Memory B cell (primary cell): ENCODE results near the gene ZGLP1.

ENCODE experiments used
- ATAC-seq: fragments of 150-1000 bp; cut with Tn5 transposase; 2 replicates; pipeline ENCODE4 v1.10.0; 2021; ENCODE audit warnings: low read depth, mild to moderate bottlenecking, moderate library complexity
- DNase-seq, 2 donors: peaks; one replicate each; pipeline ENCODE4 v3.0.0; 2022; ENCODE audit warnings: low spot score in 2 of 2
- H3K27ac Mint-ChIP-seq: one replicate; pipeline ENCODE4 v1.8.0; 2022; ENCODE audit warnings: mild to moderate bottlenecking, moderate library complexity, mixed read lengths
- H3K27me3 Mint-ChIP-seq: one replicate; pipeline ENCODE4 v1.8.0; 2022; ENCODE audit warnings: mixed read lengths
- H3K36me3 Mint-ChIP-seq: one replicate; pipeline ENCODE4 v1.8.0; 2022; ENCODE audit warnings: mild to moderate bottlenecking, mixed read lengths
- H3K4me1 Mint-ChIP-seq: one replicate; pipeline ENCODE4 v1.8.0; 2022; ENCODE audit warnings: mixed read lengths
- H3K4me3 Mint-ChIP-seq: one replicate; pipeline ENCODE4 v1.8.0; 2022; ENCODE audit warnings: mild to moderate bottlenecking, moderate library complexity, mixed read lengths
- H3K9me3 Mint-ChIP-seq: one replicate; pipeline ENCODE4 v1.8.0; 2022; ENCODE audit warnings: mixed read lengths

The ZGLP1 gene

GRCh38 chr19:10266706-10267105, 42.9 kb downstream of the ZGLP1 start:
- Mint-ChIP-seq H3K9me3 (no peaks in the 10 kb centered on the region), H3K4me1 (peaks cover 8% of the 10 kb centered on the region), H3K27ac (no peak overlapping the region), H3K27me3 (no peaks in the 10 kb centered on the region), H3K36me3 (no peaks in the 10 kb centered on the region), H3K4me3 (no peak overlapping the region)
- no peak for DNase-seq
- no peak for ATAC-seq

- ATAC-seq (no peak), DNase-seq (no peak)
- Mint-ChIP-seq H3K4me3 (no peak overlapping the region), H3K4me1 (no peaks in the 10 kb centered on the region), H3K27me3 (no peaks in the 10 kb centered on the region), H3K27ac (no peak overlapping the region), H3K9me3 (no peaks in the 10 kb centered on the region), H3K36me3 (peaks cover 3% of the 10 kb centered on the region)
These were observed 46.8 kb downstream of the ZGLP1 start for GRCh38 chr19:10262771-10263170.

- Mint-ChIP-seq H3K27ac (no peak overlapping the region), H3K36me3 (peaks cover 18% of the 10 kb centered on the region), H3K9me3 (no peaks in the 10 kb centered on the region), H3K27me3 (no peaks in the 10 kb centered on the region), H3K4me1 (no peaks in the 10 kb centered on the region), H3K4me3 (no peak overlapping the region)
- ATAC-seq = no peak
- no peak for DNase-seq
These were observed 49.5 kb downstream of the ZGLP1 start for GRCh38 chr19:10260141-10260584.

- ATAC-seq = peak; percentile 89
- H3K4me3 Mint-ChIP-seq = no peak overlapping the region
- H3K36me3 Mint-ChIP-seq = peaks cover 21% of the 10 kb centered on the region
- no peaks in the 10 kb centered on the region for H3K27me3 Mint-ChIP-seq
- H3K4me1 Mint-ChIP-seq = peaks cover 1% of the 10 kb centered on the region
- peak; percentile 85 to 86 for DNase-seq
- H3K9me3 Mint-ChIP-seq = no peaks in the 10 kb centered on the region
- no peak overlapping the region for H3K27ac Mint-ChIP-seq
These were observed 50.3 kb downstream of the ZGLP1 start for GRCh38 chr19:10259162-10259905.

GRCh38 chr19:10258080-10258710, 51.4 kb downstream of the ZGLP1 start:
- Mint-ChIP-seq H3K27ac (no peak overlapping the region), H3K27me3 (no peaks in the 10 kb centered on the region), H3K9me3 (no peaks in the 10 kb centered on the region), H3K4me3 (no peak overlapping the region), H3K4me1 (peaks cover 8% of the 10 kb centered on the region), H3K36me3 (peaks cover 26% of the 10 kb centered on the region)
- ATAC-seq (no peak), DNase-seq (no peak)

- Mint-ChIP-seq H3K27me3 (no peaks in the 10 kb centered on the region), H3K4me1 (peaks cover 8% of the 10 kb centered on the region), H3K27ac (no peak overlapping the region), H3K36me3 (peaks cover 26% of the 10 kb centered on the region), H3K4me3 (no peak overlapping the region), H3K9me3 (no peaks in the 10 kb centered on the region)
- DNase-seq (no peak), ATAC-seq (no peak)
These were observed 52.5 kb downstream of the ZGLP1 start for GRCh38 chr19:10256970-10257615.

GRCh38 chr19:10256551-10256950, 53.1 kb downstream of the ZGLP1 start:
- no peak for ATAC-seq
- H3K4me1 Mint-ChIP-seq = peaks cover 8% of the 10 kb centered on the region
- H3K27me3 Mint-ChIP-seq = no peaks in the 10 kb centered on the region
- DNase-seq = no peak
- no peak overlapping the region for H3K4me3 Mint-ChIP-seq
- no peaks in the 10 kb centered on the region for H3K9me3 Mint-ChIP-seq
- H3K27ac Mint-ChIP-seq = no peak overlapping the region
- H3K36me3 Mint-ChIP-seq = peaks cover 26% of the 10 kb centered on the region

- Mint-ChIP-seq H3K9me3 (no peaks in the 10 kb centered on the region), H3K4me1 (peaks cover 11% of the 10 kb centered on the region), H3K27me3 (no peaks in the 10 kb centered on the region), H3K36me3 (peaks cover 26% of the 10 kb centered on the region), H3K4me3 (no peak overlapping the region), H3K27ac (no peak overlapping the region)
- DNase-seq (no peak), ATAC-seq (no peak)
These were observed 54.3 kb downstream of the ZGLP1 start for GRCh38 chr19:10255358-10255757.
